ENCODE data around the gene STAC3. TPM values are rescaled to one million over a fixed set of nuclear protein-coding genes. Genes with fewer than 3 reads are reported as not detected.

STAC3 gene
- polyA plus RNA-seq, 3 donors = 5.2 to 8.0 (median 6.1) TPM

DNA sequence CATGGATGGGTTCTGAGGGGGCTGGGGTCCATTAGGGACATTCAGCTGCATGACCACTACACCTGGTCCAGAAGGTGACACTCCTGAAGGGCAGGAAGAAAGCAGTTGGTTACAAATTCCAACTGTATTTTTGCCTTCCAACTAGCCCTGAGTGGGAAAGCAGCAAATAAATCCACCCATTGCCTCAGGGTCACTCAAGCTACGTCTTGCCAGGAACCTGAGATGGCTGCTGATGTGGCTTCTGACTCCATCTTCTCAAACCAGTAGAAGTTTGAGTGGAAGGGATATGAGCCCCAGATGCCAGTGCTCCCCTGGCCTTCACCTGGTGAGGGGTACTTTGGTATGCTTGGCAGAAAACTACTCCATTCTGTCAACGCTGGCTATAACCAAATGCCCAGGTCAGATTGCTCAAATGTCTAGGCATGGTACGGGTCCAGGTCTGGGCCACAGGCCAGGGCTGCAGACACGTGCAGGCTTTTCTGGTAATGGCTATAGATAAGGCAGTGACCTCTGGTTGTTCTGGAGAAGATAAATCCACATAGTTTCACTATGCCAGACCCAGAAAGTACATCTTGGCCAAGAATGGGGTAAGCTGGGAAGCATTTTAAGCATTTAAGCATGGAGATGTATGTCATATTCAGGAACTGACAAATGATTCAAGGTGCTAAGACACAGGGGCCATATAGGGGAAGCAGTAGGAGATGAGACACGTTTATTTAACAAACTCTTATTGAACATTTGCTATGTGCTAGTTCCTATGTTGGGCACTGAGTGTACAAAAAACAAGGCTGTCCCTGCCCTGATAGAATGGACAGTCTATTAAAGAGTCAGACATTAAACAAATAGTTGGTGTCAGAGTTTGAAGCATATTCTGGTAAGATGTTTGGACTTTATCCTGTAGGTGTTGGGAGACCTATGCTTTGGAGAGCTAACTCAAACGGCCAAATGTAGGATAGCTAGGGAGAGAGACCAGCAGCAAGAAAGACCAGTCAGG is 8.3 kb upstream of the STAC3 start:
- DNase-seq (ENCODE audit: extremely low read depth in 1 of 11, low read depth in 9 of 11, low spot score in 4 of 11) = no peak

DNA sequence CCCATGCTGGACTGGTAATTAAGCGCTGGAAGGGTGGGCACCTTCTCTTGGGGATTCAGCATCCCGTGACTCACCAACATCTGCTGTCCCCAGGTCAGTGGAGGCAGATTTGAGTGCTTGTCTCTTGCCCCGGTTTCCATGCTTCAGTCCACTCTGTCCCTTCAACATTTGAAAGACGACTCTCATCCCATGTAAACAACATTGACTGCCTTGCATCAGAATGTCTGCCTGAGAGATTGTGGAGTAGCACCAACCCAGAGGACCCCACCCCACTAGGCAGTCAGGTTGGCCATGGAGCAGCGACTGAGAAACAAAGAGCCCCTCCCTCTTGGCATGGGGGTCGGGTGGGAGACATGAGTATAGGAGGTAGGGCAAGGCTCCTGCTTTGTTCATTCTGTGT is 4.9 kb upstream of the STAC3 start:
- DNase-seq (ENCODE audit: extremely low read depth in 1 of 11, low read depth in 9 of 11, low spot score in 4 of 11) = no peak

DNA sequence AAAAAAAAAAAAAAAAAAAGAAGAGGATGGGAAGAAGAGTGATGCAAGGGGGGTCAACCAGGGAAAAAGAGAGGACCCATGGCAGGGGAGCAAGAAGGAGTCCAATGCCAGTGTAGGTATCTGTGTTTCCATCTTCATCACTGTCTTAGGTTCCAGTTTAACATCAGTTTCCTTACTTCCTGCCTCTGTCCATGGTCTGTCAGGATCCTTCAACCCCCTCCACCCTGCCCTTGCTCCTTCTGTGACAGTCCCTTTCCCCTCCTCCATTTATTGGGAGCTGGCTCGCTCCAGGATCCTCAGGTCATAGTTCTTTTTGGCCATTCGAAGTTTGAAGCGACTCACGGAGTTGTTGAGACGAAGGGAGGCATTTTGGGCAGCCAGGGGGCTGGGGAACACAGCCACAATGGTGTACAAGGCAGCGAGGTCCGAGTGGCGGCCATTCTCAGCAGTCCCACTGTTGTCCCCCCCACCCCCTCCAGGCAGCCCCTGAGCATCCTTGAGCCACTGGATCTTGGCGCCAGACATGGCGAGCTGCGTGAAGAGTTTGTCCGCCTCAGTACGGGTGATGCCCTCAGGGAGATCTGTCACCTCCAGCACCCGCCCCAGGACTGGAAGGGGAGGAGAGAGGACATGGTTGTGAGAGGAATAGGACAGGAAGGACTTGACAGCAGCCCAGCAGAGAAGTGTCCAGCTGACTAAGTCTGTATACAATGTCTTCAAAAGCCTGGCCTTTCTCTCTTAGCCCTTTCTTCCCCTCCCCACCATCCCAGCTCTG is 3.7 kb upstream of the STAC3 start:
- DNase-seq (ENCODE audit: extremely low read depth in 1 of 11, low read depth in 9 of 11, low spot score in 4 of 11) = no peak

DNA sequence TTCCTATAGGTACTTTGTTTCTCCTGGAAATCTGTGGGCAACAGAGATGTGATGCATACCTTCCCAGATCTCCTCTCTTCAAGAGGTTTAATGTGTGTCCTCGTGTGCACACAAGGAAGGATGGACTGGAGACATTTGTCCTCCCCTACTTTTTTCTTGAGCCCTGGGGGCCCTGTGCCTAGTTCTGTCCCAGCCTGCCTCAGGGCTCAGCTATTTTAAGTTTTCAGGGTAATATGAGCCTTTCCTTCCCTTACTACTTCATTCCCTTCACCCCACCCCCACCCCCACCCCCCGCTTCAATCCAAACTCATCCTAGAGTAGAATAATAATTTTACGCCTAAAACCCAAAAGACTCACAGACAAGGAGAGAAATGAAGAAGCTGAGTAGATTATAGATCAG is 446 bp downstream of the STAC3 start:
- no peak for DNase-seq (ENCODE audit: extremely low read depth in 1 of 11, low read depth in 9 of 11, low spot score in 4 of 11)

DNA sequence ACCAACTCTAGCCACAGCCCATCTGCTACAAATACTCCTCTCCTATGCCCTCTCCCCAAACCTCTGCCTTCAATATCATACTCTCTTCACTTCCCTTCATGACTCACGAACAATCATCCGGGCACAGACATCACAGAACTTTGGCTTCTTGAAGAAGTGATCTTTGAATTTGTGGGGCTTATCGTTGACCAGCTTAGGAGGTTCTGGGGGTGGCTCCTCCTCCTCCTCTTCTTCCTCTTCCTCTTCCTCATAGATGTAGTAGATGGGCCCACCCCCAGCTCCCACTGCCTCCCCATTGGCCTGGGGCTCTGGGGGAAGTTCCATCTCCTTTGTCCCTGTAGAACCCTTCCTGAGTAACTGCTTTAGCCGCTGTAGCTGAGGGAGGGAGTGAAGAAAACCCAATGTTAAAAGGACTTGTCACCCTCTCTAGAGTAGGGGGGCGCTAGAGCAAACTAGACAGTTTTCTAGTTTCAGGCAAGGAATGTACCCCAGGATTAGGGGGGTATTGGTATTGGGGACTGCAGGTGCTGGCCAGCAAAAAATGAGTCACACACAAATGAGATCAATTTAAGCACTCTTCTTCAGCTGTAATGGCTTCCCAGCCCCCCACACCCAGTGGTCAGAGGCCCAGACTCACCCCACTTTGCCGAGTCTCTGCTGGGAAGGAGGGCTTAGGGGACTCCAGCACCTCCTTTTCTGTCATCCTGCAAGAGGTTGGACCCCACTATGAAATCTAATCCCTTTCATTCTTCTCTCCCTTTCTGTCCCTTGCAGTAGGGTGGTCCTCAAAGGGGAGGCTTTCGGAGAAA is 1.8 kb downstream of the STAC3 start:
- DNase-seq (ENCODE audit: extremely low read depth in 1 of 11, low read depth in 9 of 11, low spot score in 4 of 11) = no peak

DNA sequence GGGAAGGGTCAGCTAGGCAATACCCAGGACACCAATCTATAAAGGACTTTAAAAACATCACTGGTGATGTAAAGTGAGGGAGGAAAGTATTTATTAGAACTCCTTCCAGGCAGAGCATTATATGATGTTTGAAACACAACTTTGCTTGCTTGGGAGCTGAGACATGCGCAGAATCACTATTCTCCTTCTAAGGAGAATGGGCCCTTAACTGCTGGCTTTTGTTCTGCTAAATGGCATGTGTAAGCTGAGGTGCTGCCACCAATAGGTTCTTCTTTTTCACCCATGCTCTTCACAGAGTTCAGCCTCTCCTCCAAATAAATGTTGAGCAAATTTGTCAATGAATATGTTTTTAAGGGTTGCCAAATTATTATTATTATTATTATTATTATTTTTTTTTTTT is 3.9 kb downstream of the STAC3 start:
- DNase-seq (ENCODE audit: extremely low read depth in 1 of 11, low read depth in 9 of 11, low spot score in 4 of 11) = no peak

DNA sequence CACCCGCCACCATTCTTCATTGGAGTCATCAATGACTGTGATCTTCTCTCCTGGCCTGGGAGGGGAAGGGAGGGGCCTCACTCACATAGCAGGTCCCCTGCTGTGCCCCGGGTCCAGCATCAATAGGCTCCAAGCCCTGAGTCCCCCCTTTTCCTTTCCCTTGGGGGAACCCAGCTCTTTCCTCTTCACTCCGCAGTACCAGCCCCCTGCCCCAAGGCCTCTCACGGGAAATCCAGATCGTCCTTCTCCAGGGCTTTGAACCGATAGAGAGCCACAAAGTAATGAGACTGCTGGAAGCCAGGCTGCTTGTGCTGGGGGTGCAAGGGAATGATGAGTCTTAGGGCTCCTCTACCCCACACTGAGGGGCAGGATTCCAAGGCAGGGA is 6.7 kb downstream of the STAC3 start:
- DNase-seq (ENCODE audit: extremely low read depth in 1 of 11, low read depth in 9 of 11, low spot score in 4 of 11) = no peak

DNA sequence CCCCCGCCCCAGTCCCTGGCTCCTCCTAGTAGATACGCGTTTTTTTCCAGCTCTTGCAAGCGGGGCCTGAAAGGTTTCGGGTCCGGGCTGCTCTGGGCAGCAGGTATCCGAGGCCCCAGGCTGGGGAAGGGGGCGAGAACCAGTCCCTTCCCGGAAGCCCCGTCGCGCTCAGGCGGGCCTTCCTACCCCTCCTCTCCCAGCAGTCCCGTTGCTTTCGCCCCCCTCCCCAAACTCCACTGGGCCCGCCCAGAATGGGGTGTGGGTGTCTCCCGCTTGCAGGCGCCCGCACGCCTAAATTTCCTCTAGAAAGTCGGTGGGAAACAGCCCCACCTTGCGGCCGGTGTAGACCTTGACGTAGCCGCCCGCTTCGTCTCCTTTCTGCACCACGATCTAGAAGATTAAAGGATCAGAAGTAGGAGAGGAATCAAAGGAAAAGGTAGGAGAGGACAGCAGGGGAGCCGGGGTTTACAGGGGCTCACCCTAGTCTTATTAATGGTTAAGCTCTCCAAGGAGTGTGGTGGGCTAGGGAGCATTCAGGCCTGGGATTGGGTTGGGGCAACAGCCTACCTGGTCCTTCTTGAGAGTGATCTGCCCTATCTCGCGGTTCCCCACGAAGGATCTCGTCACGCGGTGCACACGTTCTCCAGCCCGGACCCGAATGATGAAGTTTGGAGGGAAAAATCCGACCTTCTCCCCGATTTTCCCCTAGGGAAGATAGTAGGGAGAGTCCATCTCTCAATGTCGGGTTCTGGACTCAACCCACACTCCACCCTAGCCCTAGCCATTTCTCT is 7.3 kb downstream of the STAC3 start:
- peak in 6 of 11 donors; percentile 53 to 82 (median 68) for DNase-seq (ENCODE audit: extremely low read depth in 1 of 11, low read depth in 9 of 11, low spot score in 4 of 11)

DNA sequence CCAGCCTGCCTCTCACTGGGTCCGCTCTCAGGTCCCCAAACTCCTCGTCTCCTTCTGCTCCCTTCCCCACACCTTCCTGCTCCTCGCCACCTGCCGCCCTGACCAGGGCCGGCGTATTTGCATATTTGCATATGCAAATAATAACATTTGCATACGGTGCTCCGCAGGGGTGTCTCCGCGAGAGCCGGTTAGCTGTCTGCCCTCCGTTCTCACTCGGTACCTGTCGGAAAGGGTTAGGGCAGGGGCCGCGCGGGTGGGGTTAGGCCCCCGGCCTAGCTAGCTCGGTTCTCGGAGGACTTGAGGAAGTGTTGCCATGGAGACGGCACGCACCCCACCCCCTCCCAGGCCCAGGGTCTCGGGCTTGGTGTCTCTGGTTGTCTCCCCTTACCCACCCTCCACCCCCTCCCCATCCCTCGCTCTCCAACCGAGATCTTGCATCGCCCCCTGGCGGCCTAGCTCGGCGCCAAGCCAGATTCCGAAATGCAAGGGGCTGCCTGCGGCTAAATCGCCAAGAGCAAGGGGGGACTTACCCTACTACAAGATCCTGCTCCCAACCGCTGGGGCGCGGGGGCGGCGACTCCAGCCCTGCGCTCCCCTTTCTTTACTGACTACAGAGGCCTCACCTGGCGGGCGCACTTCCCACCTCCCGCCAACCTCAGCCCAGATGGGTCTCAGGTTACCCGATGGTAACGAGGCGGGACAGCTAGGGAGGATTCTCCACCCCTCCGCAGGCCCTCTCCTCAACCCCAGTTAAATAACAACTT is 8.1 kb downstream of the STAC3 start:
- peak in 7 of 11 donors; percentile 64 to 87 (median 75) for DNase-seq (ENCODE audit: extremely low read depth in 1 of 11, low read depth in 9 of 11, low spot score in 4 of 11)

DNA sequence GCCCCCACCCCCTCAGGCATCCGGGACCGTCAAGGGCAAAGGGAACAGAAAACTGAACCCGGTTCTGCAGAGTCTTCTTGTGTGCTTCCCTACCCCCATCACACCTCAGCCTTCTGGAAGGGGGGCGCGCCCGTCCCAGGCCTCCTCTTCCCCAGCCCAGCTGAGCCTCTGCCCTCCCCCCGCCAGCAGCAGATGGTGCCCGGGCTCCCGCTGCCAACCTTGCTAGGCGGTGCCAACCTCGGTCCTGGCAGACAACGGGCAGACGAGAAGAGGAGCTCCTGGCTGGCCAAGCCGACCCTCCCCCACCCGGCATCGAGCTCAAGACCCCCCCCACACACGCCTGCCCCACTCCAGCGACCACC is 8.7 kb downstream of the STAC3 start:
- DNase-seq (ENCODE audit: extremely low read depth in 1 of 11, low read depth in 9 of 11, low spot score in 4 of 11) = no peak

DNA sequence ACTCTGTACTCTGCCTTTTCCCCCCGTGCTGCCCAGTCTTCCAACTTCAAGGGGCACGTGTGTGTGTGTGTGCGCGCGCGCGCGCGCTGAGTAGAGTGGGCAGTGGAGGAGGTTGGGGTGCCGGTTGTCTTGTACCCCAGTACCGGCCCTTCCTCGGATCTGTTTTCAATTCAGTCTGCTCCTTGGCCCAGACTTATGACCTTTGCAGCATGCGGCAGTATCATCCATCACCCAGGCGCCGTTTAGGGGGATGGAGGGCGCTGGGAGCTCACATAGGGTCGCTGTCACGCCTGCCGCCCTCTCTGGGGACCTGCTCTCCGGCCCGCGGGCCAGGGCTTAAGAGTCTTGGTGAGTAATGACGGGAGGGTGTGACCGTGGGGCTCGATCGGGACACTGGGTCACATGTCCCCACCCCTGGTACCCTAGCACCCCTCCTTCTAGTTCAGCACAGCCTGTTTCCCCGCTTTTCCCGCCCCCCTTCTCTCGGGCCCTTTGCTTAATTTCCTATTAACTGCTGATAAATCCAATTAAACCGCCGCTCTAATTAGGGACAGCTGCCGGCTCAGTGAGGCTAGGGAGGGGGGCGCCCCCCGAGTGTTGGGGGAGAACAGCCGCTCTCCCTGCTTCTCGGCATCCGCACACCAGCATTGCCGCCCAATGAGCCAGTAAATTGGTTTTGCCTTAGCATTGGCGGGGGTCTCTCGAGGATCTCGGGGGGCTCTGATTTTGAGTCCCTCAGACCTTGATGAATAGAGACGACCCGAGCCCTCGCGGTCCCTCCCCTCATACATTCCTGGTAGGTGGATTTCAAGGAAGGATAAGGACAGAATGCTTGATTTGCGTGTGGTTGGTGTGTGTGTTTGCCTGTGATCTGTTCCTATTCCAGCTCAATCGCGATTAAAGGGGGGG is 9.3 kb downstream of the STAC3 start:
- DNase-seq (ENCODE audit: extremely low read depth in 1 of 11, low read depth in 9 of 11, low spot score in 4 of 11) = no peak

DNA sequence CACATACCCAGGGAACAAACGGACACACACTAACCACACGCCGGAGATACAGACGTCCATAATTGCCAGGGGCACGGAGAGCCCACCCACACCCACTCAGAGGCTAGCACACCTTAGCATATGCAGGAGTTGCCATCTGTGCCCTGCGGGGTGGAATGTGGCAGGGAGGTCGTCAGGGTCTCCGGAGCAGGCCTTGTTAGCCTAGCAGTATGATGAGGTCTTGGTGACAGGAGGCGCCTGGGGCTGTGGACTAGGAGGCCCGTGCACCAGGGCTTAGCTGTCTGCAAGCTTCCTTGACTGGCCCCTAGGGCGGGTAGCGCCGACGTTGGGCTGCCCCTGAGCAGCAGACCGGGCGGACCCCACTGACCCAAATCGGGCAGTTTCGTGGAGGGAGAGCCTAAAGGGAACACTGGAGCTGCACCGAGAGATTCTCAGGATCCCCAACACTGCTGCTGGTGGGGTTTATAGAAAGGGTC is 10.0 kb downstream of the STAC3 start:
- no peak for DNase-seq (ENCODE audit: extremely low read depth in 1 of 11, low read depth in 9 of 11, low spot score in 4 of 11)

DNA sequence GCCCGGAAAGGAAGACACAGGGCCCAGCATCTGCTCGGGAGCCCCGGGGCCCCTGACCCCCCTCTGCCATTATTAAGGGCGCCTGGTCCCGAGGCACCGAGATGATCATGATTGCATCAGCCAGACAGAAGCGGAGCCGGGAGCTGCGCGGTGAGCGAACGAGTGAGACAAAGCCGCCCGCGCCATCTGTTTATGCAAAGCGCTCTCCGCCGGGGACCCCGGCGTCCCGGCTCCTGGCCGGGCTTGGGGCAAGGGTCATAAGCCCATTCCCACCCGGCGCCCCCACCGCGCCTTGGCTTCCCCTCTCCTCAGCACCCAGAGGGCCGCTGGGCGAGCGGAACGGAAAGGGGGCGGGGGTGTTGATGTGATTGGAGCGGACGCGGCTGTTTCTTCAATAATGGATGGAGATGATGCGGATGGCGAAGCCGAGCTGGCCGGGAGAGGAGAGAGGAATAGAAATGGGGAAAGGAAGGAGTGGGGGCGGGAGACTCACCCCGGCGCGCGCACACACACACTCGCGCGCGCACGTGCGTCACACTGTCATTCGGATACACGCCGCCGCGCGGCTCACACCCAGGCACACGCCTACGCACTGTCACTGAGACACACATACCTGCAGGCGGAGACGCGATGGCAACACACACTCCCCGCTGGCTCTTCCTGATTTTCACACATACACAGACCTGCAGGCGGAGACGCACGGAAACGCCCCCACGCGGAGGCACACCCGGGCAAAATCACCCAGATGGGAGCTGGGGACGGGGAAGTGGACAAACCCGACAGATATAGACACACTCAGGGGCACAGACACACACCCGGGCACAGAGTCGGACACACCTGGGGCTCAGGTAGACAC is 10.7 kb downstream of the STAC3 start:
- no peak for DNase-seq (ENCODE audit: extremely low read depth in 1 of 11, low read depth in 9 of 11, low spot score in 4 of 11)

DNA sequence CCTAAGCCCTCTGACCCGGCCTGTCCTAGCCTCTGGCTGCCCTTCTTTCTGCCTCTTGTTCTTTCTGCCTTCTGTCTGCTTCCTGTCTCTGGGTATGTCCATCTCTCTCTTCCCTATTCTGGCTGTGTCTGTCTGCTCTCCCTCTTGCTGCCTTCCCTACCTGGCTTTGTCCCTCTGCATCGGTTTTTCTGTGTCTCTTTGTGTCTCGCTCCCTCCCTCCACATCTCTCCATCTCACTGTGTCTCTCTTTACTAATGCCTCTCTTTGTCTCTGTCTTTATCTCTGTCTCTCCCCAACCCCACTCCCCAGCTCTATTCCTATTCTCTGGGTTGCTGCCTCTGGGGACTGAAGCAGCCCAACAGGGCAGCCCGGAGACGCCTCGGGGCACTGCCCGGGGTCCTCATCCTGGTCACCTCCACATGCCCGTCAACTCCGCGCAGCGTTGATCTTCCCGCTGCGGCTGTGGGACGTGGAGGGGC is 11.4 kb downstream of the STAC3 start:
- DNase-seq (ENCODE audit: extremely low read depth in 1 of 11, low read depth in 9 of 11, low spot score in 4 of 11) = no peak

DNA sequence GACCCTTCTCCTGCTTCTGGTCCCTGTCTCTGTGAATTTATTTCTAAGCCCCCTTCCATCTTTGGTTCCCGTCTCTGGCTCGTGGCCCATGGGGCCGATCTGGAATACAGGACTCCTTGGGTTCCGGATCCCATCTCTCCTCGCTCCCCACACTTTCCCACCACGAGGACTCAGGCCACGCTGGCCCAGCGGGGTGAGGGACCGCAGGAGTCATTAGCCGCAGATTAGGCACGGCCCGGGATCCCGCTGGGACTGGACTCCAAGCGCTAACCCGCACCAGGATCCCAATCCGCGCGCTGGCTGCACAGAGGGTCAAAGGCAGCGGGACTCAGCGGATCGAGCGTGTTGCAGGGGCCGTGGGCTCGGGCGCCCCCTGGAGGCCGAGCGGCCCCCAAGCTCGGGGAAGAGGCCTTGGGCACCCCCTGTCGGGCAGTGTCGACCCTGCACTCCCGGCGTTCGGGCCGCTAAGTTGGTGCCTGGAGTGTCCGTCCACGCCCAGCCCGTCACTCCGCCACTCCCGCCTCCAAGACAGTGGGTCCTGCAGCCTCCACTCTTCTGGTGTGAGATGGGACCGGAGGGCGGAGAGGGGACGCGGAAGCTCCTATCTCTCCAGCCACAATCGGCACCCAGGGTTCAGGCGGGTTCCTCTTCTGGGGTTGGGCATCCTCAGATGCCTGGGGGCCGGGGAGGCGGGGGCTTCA is 12.0 kb downstream of the STAC3 start:
- DNase-seq (ENCODE audit: extremely low read depth in 1 of 11, low read depth in 9 of 11, low spot score in 4 of 11) = peak in 9 of 11 donors; percentile 59 to 85 (median 73)
